Nephron progenitor cell (in vitro differentiated cells): Measurements from ENCODE around the gene CDC42EP2.
A peak's percentile ranks its signal among the peaks of the same experiment; 100 is the strongest.

Source experiments
- DNase-seq: peaks from one replicate; pipeline ENCODE4 v3.0.0; 2021
- H3K27ac Mint-ChIP-seq: 2 replicates; pipeline ENCODE4 v1.8.0; 2021; ENCODE audit warnings: mild to moderate bottlenecking, moderate library complexity, mixed read lengths
- H3K27me3 Mint-ChIP-seq: 2 replicates; pipeline ENCODE4 v1.8.0; 2021; ENCODE audit warnings: mild to moderate bottlenecking, low read depth, mixed read lengths; ENCODE audit not compliant: poor library complexity
- H3K36me3 Mint-ChIP-seq: 2 replicates; pipeline ENCODE4 v1.8.0; 2021; ENCODE audit warnings: low read depth, mixed read lengths
- H3K4me1 Mint-ChIP-seq: 2 replicates; pipeline ENCODE4 v1.8.0; 2021; ENCODE audit warnings: mixed read lengths
- H3K4me3 Mint-ChIP-seq: 2 replicates; pipeline ENCODE4 v1.8.0; 2021; ENCODE audit warnings: mild to moderate bottlenecking, moderate library complexity, mixed read lengths
- H3K9me3 Mint-ChIP-seq: 2 replicates; pipeline ENCODE4 v1.8.0; 2021; ENCODE audit warnings: mild to moderate bottlenecking, moderate library complexity, mixed read lengths
- TF ChIP-seq, protein P1 (sequence below): fragments of 200-600 bp; sonication (generic); IDR thresholded peaks from 2 replicates; pipeline ENCODE4 v1.5.0; 2021; ENCODE audit warnings: antibody characterized with exemption

Gene CDC42EP2

DNA sequence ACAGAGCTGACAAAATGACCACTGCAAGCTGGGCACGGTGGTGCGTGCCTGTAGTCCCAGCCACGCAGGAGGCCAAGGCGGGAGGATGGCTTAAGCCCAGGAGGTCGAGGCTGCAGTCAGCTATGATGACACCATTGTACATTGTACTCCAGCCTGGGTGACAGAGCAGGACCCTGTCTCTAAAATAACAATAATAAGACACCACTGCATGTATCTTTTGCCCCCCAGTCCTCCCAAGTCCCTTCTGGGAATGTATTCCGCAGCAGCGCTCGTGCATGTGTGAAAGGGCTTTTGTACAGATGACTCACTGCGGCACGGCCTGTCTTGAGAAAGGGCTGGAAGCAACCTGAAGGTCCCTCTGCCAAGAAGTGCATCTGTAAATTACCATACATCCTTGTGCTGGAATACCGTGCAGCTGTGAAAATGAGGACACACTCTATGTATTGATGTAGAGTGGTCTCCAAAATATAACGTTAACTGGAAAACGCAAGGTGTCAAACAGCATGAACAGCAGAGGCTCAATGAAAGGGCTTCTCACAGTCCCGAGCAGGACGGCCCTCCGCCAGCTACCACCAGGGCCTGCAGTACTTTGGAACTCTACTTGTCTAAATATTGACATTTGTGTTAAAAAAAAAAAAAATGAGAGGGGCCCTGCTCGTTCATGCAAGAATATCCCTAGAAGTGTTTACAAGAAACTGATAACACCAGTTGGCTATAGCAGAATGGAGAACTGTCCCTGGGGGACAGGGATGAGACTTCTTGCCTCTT is 9.0 kb upstream of the CDC42EP2 start:
- TF ChIP-seq, protein P1, sequence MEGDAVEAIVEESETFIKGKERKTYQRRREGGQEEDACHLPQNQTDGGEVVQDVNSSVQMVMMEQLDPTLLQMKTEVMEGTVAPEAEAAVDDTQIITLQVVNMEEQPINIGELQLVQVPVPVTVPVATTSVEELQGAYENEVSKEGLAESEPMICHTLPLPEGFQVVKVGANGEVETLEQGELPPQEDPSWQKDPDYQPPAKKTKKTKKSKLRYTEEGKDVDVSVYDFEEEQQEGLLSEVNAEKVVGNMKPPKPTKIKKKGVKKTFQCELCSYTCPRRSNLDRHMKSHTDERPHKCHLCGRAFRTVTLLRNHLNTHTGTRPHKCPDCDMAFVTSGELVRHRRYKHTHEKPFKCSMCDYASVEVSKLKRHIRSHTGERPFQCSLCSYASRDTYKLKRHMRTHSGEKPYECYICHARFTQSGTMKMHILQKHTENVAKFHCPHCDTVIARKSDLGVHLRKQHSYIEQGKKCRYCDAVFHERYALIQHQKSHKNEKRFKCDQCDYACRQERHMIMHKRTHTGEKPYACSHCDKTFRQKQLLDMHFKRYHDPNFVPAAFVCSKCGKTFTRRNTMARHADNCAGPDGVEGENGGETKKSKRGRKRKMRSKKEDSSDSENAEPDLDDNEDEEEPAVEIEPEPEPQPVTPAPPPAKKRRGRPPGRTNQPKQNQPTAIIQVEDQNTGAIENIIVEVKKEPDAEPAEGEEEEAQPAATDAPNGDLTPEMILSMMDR: no peak
- Mint-ChIP-seq H3K4me3 (no peak overlapping the region), H3K4me1 (peaks cover 32% of the 10 kb centered on the region), H3K27ac (peak overlapping the region; percentile 16), H3K9me3 (no peaks in the 10 kb centered on the region), H3K27me3 (no peaks in the 10 kb centered on the region), H3K36me3 (peaks cover 10% of the 10 kb centered on the region)
- no peak for DNase-seq

DNA sequence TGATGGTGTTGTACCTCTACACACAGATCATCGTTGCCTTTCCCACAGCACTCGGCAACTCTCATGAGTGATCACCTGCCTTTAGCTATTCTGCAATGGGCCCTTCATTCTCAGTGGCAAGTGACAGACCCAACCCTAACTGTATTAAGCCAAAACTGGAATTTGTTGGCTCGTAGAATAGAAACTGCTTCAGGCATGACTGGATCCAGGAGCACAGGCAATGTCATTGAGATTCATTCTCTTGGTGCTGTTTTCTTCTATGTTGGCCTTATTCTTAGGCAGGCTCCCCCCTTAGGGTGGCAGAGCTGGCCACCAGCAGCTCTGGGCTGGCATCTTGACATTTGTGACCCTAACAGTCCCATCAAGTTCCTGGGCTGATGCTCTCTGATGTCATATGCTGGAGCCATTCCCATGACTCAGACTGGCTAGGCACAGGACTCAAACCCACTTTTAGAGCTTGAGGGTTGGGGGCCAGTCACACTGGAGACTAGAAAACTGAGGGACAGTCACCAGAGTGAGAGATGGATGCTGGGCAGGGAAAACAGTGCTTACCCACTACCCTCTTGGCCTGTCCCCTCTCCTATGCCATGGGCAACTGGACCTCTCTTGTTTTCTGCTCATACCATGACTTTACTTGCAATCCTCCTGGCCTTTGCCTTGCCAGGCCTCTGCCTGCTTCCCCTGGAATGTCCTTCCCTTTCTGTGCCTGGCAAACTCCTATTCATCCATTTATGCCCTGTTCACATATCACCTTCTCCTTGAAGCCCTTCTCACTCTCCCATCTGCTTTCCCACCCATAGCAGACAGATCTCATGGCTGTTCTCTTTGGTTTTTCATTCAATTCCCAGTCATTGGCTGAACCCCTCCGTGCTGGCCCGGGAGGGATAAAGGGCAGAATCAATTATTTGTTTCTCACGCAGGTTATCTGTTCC is 7.1 kb upstream of the CDC42EP2 start:
- no peak for DNase-seq
- peaks cover 10% of the 10 kb centered on the region for H3K36me3 Mint-ChIP-seq
- peak overlapping the region; percentile 50 for H3K27ac Mint-ChIP-seq
- no peak overlapping the region for H3K4me3 Mint-ChIP-seq
- H3K4me1 Mint-ChIP-seq: peaks cover 28% of the 10 kb centered on the region
- TF ChIP-seq, protein P1: no peak
- no peaks in the 10 kb centered on the region for H3K9me3 Mint-ChIP-seq
- H3K27me3 Mint-ChIP-seq: peaks cover 5% of the 10 kb centered on the region

DNA sequence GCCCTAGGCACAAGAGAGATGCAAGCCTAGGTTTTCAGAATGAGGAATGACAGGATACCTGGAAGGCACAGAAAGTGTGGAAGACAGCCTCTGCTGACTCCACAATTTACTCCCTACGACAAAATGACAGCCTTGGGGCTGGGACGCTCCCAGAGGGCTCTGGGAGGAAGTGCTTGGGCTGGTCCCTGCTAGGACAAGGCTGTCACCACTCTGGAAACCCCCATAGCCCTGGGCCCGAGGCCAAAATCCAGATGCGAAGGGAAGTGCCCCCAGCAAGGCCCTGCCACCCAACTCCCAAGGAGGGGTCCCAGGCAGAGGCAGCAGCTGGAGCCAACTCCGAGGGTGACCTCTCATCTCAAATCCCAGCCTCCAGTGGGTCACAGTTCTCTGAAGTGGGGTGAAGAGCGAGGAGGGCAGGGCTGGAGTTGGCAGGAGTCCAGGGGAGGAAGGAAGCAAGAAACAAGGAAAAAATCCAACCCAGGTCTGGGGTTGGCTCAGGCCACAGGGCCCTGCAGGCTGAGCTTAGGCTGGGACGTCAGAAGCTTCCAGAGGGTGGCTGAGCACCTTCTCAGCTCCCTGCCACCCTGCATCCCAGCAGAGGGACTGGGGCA is 6.3 kb upstream of the CDC42EP2 start:
- Mint-ChIP-seq H3K4me1 (peaks cover 28% of the 10 kb centered on the region), H3K27ac (no peak overlapping the region), H3K36me3 (peaks cover 10% of the 10 kb centered on the region), H3K9me3 (no peaks in the 10 kb centered on the region), H3K27me3 (peaks cover 10% of the 10 kb centered on the region), H3K4me3 (no peak overlapping the region)
- no peak for DNase-seq
- TF ChIP-seq, protein P1: no peak

DNA sequence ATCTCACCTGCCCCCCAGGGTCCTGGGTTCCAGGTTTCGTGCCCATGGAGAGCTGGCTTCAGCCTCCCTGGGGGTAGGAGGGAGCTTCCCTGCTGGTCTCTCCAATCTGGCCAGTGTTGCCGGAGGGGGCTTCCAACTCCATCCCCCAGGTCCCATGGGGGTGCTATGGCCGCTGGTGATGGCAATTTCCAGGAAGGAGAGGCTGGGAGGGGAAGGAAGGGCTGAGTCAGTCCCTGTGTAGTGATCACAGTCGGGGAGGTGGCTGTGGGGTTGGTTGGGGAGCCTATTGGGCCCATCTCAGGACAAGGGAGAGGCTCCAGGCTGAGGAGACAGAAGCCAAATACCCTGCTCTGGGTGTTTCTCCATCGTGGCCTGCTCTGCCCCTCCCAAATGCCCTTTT is 5.7 kb upstream of the CDC42EP2 start:
- peaks cover 32% of the 10 kb centered on the region for H3K4me1 Mint-ChIP-seq
- peaks cover 5% of the 10 kb centered on the region for H3K36me3 Mint-ChIP-seq
- H3K4me3 Mint-ChIP-seq: no peak overlapping the region
- no peak overlapping the region for H3K27ac Mint-ChIP-seq
- H3K9me3 Mint-ChIP-seq: no peaks in the 10 kb centered on the region
- no peak for DNase-seq
- peaks cover 16% of the 10 kb centered on the region for H3K27me3 Mint-ChIP-seq
- TF ChIP-seq, protein P1: no peak

DNA sequence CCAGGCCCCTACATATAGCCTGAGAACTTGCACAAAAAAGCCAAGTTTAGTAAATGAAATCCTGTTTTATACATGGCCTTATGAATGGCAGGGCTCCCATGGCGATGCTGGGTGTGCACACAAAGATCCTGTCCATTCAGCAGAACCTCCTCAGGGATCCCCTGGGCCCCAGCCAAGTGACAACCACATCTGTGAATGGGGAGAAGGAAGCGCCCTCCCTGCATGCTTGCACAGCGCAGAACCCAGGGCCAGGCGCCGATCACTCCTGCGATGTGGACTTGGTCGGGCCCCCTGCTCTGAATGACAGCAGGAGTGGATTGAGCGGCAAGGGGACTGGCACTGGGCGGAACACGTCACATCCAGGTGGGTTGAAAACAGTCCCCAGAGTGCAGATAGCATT is 4.5 kb upstream of the CDC42EP2 start:
- TF ChIP-seq, protein P1: no peak
- Mint-ChIP-seq H3K27ac (no peak overlapping the region), H3K9me3 (no peaks in the 10 kb centered on the region), H3K4me1 (peaks cover 34% of the 10 kb centered on the region), H3K4me3 (no peak overlapping the region), H3K27me3 (peaks cover 21% of the 10 kb centered on the region), H3K36me3 (no peaks in the 10 kb centered on the region)
- DNase-seq: no peak
